Activated naive CD8-positive, alpha-beta T cell treated with anti-CD3 and anti-CD28 coated beads for 36 hours (primary cell): ENCODE results near the gene PDLIM1. TPM values are rescaled to one million over a fixed set of nuclear protein-coding genes. Genes with fewer than 3 reads are reported as not detected.

Source experiments
- DNase-seq: peaks from one replicate; pipeline ENCODE4 v3.0.0; 2021
- H3K27ac Mint-ChIP-seq: one replicate; pipeline ENCODE4 v1.8.0; 2022; ENCODE audit warnings: mild to moderate bottlenecking, moderate library complexity, mixed read lengths
- H3K27me3 Mint-ChIP-seq: one replicate; pipeline ENCODE4 v1.8.0; 2022; ENCODE audit warnings: mild to moderate bottlenecking, mixed read lengths
- H3K36me3 Mint-ChIP-seq: one replicate; pipeline ENCODE4 v1.8.0; 2021; ENCODE audit warnings: mild to moderate bottlenecking, mixed read lengths
- H3K4me1 Mint-ChIP-seq: one replicate; pipeline ENCODE4 v1.8.0; 2021; ENCODE audit warnings: mixed read lengths
- H3K4me3 Mint-ChIP-seq: one replicate; pipeline ENCODE4 v1.8.0; 2022; ENCODE audit warnings: mild to moderate bottlenecking, moderate library complexity, mixed read lengths
- H3K9me3 Mint-ChIP-seq: one replicate; pipeline ENCODE4 v1.8.0; 2022; ENCODE audit warnings: mixed read lengths
- total RNA-seq, 2 experiments: library from RNA; stranded (reverse); gene quantifications; one replicate each; pipeline ENCODE4 v1.2.3, GENCODE V29; 2021

Gene PDLIM1
- total RNA-seq, 2 experiments from 2014 or later, result 0.70 to 1.6 TPM

DNA sequence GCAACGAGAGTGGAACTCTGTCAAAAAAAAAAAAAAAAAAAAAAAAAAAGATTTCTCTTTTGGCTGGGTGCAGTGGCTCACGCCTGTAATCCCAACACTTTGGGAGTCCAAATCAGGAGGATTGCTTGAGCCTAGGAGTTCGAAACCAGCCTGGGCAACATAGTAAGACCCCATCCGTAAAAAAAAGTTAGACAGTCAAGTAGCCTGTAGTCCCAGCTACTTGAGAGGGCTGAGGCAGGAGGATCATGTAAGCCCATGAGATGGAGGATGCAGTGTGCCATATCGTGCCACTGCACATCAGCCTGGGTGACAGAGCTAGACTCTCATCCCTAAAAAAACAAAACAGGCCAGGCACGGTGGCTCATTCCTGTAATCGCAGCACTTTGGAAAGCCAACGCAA is 25.2 kb downstream of the PDLIM1 start:
- Mint-ChIP-seq H3K4me1 (no peaks in the 10 kb centered on the region), H3K27me3 (no peaks in the 10 kb centered on the region), H3K36me3 (no peaks in the 10 kb centered on the region), H3K27ac (no peak overlapping the region), H3K9me3 (no peaks in the 10 kb centered on the region), H3K4me3 (no peak overlapping the region)
- DNase-seq, result no peak

DNA sequence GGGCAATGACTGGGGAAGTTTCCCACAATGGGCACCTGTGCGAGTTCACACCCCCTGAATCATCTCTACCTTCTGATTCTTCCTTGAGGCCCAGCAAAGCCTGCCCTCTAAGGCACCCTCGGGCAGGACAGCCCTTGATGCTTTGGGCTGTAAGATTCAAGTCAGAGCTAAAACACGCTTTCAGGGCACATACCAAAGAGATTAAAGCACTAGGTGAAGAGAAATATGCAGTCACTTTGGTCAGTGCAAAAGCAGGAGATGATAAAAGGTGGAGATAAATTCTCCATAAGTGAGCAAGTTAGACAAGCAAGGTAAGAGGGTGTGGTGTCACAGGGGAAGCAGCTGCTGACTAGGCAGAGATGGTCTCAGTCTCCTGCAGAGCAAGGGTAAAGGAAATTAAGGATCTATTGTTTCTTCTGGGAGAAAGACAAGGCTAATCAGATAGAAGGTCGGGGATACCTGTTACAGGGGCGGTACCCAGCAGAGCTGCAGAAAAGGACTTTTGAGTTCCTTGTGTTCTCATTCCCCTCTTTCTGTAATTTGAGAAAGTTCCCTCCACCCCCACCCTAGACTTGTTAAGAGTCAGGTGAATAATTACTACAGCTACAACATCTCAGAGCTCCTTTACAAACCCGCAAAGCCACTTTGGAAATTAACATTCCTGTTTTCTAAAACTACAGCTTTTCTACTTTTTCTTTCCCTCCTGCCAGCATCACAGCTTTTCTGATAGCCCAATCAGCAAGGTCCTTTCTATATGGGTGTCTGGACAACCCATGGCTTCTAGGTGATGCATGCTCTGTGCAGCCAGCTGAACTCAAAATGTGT is 26.4 kb downstream of the PDLIM1 start:
- Mint-ChIP-seq H3K27ac (no peak overlapping the region), H3K36me3 (no peaks in the 10 kb centered on the region), H3K27me3 (no peaks in the 10 kb centered on the region), H3K9me3 (no peaks in the 10 kb centered on the region), H3K4me1 (no peaks in the 10 kb centered on the region), H3K4me3 (no peak overlapping the region)
- no peak for DNase-seq

DNA sequence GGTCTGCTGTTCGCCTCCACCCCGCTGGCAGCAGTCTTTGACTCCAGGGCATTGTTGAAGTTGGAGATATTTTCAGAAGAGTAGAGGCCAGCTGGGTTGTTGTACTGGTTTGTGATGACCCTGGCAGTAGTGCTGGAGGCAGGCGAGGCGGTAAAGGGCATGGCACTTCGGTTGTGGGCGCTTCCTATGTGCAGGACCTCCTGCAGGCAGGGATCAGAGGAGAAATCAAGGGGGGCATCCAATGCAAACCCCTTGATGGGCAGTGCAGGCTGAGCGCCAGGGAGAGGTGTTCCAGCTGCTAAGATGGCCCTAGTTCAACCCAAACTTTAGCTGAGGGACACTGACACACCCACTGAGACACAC is 27.0 kb downstream of the PDLIM1 start:
- Mint-ChIP-seq H3K4me3 (no peak overlapping the region), H3K4me1 (no peaks in the 10 kb centered on the region), H3K9me3 (no peaks in the 10 kb centered on the region), H3K36me3 (no peaks in the 10 kb centered on the region), H3K27ac (no peak overlapping the region), H3K27me3 (peaks cover 2% of the 10 kb centered on the region)
- no peak for DNase-seq

DNA sequence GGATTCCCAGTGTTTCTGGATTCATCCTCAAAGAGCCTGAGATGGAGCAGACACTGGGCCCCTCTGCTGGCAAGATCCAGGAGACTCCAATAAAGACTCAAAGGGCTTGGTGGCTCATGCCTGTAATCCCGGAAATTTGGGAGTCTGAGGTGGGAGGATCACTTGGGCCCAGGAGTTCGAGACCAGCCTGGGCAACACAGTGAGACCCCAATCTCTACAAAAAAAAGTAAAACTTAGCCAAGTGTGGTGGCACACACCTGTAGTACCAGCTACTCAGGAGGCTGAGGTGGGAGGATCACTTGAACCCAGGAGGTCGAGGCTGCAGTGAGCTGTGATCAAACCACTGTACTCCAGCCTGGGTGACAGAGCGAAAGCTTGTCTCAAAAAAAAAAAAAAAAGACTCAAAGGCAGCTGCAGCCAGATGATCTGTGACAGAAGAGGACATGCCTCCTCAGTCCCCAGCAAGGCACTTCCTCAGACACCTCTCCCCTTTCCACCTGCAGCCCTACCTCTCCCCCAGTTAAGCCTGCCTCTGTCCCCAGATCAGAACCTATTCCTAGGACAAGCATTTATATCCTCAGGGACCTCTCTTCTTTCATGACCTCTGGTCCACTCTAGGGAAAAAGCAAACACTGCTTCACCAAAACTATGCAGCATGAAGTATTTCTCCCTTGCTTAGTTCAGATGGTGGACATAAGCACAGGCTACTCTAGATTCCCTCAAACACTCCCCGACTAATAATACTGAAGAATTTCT is 27.9 kb downstream of the PDLIM1 start:
- no peak for DNase-seq
- no peaks in the 10 kb centered on the region for H3K9me3 Mint-ChIP-seq
- no peaks in the 10 kb centered on the region for H3K36me3 Mint-ChIP-seq
- no peaks in the 10 kb centered on the region for H3K4me1 Mint-ChIP-seq
- no peak overlapping the region for H3K27ac Mint-ChIP-seq
- H3K4me3 Mint-ChIP-seq, result no peak overlapping the region
- H3K27me3 Mint-ChIP-seq, result peaks cover 9% of the 10 kb centered on the region

DNA sequence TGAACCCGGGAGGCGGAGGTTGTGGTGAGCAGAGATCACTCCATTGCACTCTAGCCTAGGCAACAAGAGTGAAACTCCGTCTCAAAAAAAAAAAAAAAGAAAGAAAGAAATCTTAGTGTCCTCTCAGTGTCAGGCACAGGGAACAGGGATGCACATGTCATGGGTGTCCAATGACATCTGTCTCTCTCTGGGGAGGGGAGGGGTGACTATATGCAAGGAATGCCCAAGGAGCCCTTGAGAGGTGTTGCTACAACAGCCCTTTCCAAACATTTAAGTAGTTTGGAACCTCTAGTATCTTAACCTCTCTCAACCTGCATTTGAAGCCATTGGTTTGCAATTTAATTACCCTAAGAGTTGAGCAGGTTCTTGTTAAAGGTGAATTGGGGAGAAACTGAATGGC is 28.9 kb downstream of the PDLIM1 start:
- H3K4me1 Mint-ChIP-seq, result no peaks in the 10 kb centered on the region
- no peaks in the 10 kb centered on the region for H3K9me3 Mint-ChIP-seq
- no peak overlapping the region for H3K4me3 Mint-ChIP-seq
- no peaks in the 10 kb centered on the region for H3K36me3 Mint-ChIP-seq
- H3K27ac Mint-ChIP-seq, result no peak overlapping the region
- no peak for DNase-seq
- H3K27me3 Mint-ChIP-seq, result peaks cover 9% of the 10 kb centered on the region

DNA sequence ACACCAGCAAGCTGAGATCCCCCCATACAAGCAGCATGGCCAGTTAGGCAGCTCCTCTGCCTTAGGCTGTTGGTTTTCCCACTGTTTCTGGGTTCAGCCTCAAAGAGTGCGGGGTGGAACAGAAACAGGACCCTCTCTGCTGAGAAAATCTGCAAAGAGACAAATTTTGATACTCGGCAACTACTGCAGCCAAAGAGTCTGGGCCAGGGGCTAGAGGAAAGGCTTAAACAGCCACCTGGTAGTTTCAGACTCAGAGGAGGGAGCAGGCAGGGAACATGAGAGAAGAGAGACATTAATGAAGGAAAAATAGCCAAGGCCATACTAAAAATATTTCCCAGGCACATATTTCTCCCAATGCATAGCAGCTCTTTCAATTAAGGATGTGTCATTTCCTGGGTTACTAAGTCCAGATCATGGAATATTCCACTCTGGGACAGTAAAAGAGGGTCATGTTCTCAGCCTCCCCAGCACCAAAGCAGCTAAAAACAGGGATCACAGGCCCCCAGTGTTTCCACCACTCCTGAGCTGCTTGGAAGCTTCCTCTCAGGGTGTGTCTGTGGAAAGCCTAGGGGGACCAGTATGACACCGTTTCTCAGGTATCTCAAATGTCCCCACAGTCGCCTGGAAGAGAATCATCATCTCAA is 29.8 kb downstream of the PDLIM1 start:
- DNase-seq, result no peak
- Mint-ChIP-seq H3K36me3 (no peaks in the 10 kb centered on the region), H3K27me3 (peaks cover 12% of the 10 kb centered on the region), H3K9me3 (no peaks in the 10 kb centered on the region), H3K4me1 (no peaks in the 10 kb centered on the region), H3K4me3 (no peak overlapping the region), H3K27ac (no peak overlapping the region)

DNA sequence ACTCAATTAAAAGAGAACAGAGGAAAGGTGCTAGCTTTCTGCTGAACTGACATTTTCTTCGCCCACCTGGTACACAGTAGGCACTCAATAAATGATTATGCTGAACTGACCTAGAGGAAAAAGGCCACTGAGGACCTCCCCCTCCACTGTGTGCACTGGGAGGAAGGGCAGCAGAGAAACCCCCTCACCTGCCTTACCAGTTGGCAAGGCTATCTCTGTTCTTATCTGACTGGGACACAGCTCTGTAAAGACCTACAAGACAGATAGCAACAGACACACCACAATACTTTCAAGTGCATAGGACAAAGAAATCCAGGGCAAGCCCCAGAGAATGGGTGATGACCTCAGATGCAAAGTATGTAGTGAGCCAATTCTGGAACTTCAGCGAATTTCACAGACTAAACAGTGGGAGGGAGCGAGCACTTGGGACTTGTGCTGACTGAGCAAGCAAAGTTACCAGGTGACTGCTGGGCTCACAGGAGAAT is 30.4 kb downstream of the PDLIM1 start:
- H3K9me3 Mint-ChIP-seq, result no peaks in the 10 kb centered on the region
- no peak for DNase-seq
- H3K4me3 Mint-ChIP-seq, result no peak overlapping the region
- H3K4me1 Mint-ChIP-seq, result no peaks in the 10 kb centered on the region
- H3K27me3 Mint-ChIP-seq, result peaks cover 16% of the 10 kb centered on the region
- no peaks in the 10 kb centered on the region for H3K36me3 Mint-ChIP-seq
- no peak overlapping the region for H3K27ac Mint-ChIP-seq

DNA sequence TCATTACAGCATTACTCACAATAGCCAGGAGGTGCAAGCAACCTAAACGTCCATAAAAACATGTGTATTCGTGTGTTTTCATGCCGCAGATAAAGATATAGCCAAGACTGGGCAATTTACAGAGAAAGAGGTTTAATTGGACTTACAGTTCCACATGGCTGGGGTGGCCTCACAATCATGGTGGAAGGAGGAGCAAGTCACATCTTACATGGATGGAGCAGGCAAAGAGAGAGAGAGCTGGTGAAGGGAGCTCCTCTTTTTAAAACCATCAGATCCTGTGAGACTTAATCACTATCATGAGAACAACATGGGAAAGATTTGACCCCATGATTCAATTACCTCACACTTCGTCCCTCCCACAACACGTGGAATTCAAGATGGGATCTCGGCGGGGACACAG is 33.0 kb downstream of the PDLIM1 start:
- Mint-ChIP-seq H3K27ac (no peak overlapping the region), H3K27me3 (peaks cover 28% of the 10 kb centered on the region)

DNA sequence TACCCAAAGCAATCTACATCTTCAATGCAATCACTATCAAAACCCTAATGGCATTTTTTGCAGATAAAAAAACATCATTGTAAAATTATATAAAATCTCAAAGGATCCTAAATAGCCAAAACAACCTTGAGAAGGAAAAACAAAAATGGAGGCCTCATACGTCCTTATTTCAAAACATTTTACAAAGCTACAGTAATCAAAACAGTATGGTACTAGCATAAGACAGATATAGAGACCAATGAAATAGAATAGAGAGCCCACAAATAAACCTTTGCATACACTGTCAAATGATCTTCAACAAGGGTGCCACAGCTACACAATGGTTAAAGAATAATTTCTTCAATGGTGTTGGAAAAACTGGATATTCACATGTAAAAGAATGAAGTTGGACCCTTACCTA is 34.5 kb downstream of the PDLIM1 start:
- no peak overlapping the region for H3K27ac Mint-ChIP-seq
- H3K27me3 Mint-ChIP-seq, result peaks cover 36% of the 10 kb centered on the region
- no peak for DNase-seq
- no peak overlapping the region for H3K4me3 Mint-ChIP-seq
- no peaks in the 10 kb centered on the region for H3K36me3 Mint-ChIP-seq
- no peaks in the 10 kb centered on the region for H3K9me3 Mint-ChIP-seq
- H3K4me1 Mint-ChIP-seq, result no peaks in the 10 kb centered on the region

More for the DNA sequence above, 33.0 kb downstream of the PDLIM1 start:
- Mint-ChIP-seq H3K36me3 (no peaks in the 10 kb centered on the region), H3K4me1 (no peaks in the 10 kb centered on the region), H3K4me3 (no peak overlapping the region), H3K9me3 (no peaks in the 10 kb centered on the region)
- no peak for DNase-seq

DNA sequence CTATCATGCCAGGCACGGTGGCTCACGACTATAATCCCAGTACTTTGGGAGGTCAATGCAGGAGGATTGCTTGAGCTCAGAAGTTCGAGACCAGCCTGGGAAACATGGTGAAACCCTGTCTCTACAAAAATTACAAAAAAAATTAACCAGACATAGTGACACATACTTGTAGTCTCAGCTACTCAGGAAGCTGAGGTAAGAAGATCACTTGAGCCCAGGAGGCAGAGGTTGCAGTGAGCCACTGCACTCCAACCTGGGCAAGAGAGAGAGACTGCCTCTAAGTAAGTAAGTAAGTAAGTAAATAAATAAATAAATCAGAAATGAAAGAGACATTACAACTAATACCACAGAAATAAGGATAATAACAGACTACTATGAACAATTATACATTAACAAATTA is 36.2 kb downstream of the PDLIM1 start:
- H3K27me3 Mint-ChIP-seq, result peaks cover 36% of the 10 kb centered on the region
- no peaks in the 10 kb centered on the region for H3K4me1 Mint-ChIP-seq
- no peak overlapping the region for H3K4me3 Mint-ChIP-seq
- DNase-seq, result no peak
- no peak overlapping the region for H3K27ac Mint-ChIP-seq
- no peaks in the 10 kb centered on the region for H3K9me3 Mint-ChIP-seq
- H3K36me3 Mint-ChIP-seq, result no peaks in the 10 kb centered on the region

DNA sequence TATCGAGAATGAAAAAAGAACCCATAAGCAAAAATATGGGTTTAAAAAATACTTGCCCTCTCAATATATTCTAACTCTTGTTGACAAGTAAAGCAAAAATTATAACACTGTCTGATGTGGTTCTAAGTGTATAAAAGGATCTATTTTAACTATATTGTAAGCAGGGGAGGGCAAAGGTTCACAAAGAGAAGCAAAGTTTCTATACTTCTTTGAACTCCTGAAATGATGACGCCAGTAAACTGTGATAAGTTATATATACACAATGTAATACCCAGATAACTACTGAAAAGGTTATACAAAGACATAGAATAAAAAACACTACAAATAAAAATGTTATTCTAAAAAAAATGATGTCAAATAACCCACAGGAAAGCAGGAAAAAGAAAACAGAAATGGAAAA is 37.1 kb downstream of the PDLIM1 start:
- Mint-ChIP-seq H3K4me3 (no peak overlapping the region), H3K4me1 (no peaks in the 10 kb centered on the region), H3K36me3 (no peaks in the 10 kb centered on the region), H3K9me3 (no peaks in the 10 kb centered on the region), H3K27ac (no peak overlapping the region), H3K27me3 (peaks cover 33% of the 10 kb centered on the region)
- no peak for DNase-seq

DNA sequence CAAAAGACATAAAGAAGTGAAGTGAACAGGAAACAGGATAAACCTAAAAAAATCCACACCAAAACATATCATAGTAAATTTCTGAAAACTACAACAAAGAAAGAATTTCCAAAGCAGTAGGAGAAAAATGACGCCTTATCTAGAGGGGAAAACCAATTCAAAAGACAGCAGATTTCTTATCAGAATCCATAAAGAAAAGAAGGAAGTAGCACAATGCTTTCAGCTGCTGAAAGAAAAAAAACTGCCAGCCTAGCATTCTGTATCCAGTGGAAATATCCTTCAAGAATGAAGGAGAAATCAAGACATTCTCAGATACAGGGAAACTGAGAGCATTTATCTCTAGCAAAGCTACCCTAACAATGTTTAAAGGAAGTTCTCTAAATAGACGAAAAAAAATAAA is 37.8 kb downstream of the PDLIM1 start:
- no peak for DNase-seq
- Mint-ChIP-seq H3K4me1 (no peaks in the 10 kb centered on the region), H3K9me3 (no peaks in the 10 kb centered on the region), H3K27ac (no peak overlapping the region), H3K4me3 (no peak overlapping the region), H3K36me3 (no peaks in the 10 kb centered on the region), H3K27me3 (peaks cover 27% of the 10 kb centered on the region)

DNA sequence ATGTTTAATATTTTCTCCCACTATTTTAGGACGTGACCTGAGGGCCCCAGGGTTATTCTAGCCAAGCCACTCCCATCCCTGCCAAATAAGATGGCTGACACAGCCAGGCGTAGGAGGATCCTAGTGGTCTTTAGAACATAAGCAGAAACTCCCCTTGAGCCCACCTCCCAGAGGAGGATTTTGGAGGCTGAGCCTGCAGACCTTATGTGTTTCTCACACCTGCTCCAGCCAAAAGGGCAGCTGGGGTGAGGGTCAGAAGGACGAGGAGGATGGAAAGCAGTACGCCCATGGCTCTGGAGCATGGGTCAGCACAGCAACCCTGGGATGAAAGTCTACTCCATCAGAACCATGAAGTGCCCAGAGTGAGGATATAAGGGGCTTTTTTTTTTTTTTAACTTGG is 39.9 kb downstream of the PDLIM1 start:
- H3K27me3 Mint-ChIP-seq, result peaks cover 22% of the 10 kb centered on the region
- no peak overlapping the region for H3K27ac Mint-ChIP-seq
- peaks cover 3% of the 10 kb centered on the region for H3K4me1 Mint-ChIP-seq
- no peak for DNase-seq
- H3K36me3 Mint-ChIP-seq, result no peaks in the 10 kb centered on the region
- no peaks in the 10 kb centered on the region for H3K9me3 Mint-ChIP-seq
- H3K4me3 Mint-ChIP-seq, result no peak overlapping the region

DNA sequence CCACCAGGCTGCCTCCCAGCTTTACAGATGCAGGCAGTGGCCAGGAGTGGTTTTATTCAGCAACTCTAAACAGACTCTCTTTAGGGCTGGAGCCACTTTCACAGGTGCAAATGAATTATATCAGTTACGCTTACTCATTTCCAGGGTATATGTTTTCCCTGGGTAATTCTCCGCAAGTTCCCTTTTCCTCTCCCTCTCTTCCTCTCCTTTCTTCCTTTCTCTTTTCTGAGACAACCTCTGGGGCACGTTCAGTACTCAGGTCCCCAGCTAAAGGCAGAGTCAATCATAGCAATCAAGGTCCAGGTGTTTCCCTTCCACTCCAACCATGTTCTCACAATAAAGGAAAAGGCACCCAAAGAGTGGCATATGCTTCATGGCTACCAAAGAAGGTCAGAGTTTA is 41.3 kb downstream of the PDLIM1 start:
- no peak overlapping the region for H3K27ac Mint-ChIP-seq

DNA sequence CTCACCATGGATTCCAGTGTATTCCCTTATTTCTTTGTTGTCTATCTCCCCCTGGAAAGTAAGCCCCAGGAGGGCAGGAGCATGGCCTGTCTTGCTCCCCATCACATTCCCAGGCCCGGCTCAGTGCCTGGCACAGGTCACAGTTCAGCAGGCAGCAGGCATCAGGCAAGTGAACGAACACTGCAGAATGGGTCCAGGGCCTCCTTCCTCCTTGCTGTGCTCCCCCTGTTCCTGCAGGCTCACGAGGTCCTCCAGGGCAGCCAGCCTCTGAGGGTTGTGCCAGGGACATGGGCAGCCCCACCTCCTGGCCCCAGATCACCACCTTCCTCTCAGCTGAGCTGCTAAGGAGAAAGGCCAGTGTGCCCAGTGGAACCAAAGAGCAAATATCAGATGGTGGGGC is 41.8 kb downstream of the PDLIM1 start:
- H3K36me3 Mint-ChIP-seq, result no peaks in the 10 kb centered on the region
- H3K27me3 Mint-ChIP-seq, result peaks cover 15% of the 10 kb centered on the region
- H3K4me1 Mint-ChIP-seq, result peaks cover 5% of the 10 kb centered on the region
- DNase-seq, result no peak
- no peaks in the 10 kb centered on the region for H3K9me3 Mint-ChIP-seq
- no peak overlapping the region for H3K27ac Mint-ChIP-seq
- no peak overlapping the region for H3K4me3 Mint-ChIP-seq

More for the DNA sequence above, 41.3 kb downstream of the PDLIM1 start:
- Mint-ChIP-seq H3K36me3 (no peaks in the 10 kb centered on the region), H3K9me3 (no peaks in the 10 kb centered on the region), H3K27me3 (peaks cover 17% of the 10 kb centered on the region), H3K4me3 (no peak overlapping the region), H3K4me1 (peaks cover 5% of the 10 kb centered on the region)
- DNase-seq, result no peak
